ENCODE measurements around the gene MAP4K4. TPM values are rescaled to one million over a fixed set of nuclear protein-coding genes. Genes with fewer than 3 reads are reported as not detected.

The MAP4K4 gene
- total RNA-seq, 1 donor from 2014 or later = 427 TPM

GRCh38 chr2:101754618-101755017, 57.1 kb downstream of the MAP4K4 start:
- peaks cover 71% of the 10 kb centered on the region for H3K4me1 Mint-ChIP-seq (ENCODE audit: unreplicated experiment)
- DNase-seq (ENCODE audit: low spot score) = no peak
- no peaks in the 10 kb centered on the region for H3K9me3 Mint-ChIP-seq (ENCODE audit: unreplicated experiment)

GRCh38 chr2:101756266-101756665, 58.8 kb downstream of the MAP4K4 start:
- DNase-seq (ENCODE audit: low spot score) = no peak
- Mint-ChIP-seq H3K27ac (ENCODE audit: unreplicated experiment) (no peak overlapping the region), H3K4me3 (ENCODE audit: unreplicated experiment) (no peak overlapping the region), H3K36me3 (ENCODE audit: low read depth, unreplicated experiment) (peaks cover 12% of the 10 kb centered on the region), H3K4me1 (ENCODE audit: unreplicated experiment) (peaks cover 69% of the 10 kb centered on the region), H3K9me3 (ENCODE audit: unreplicated experiment) (no peaks in the 10 kb centered on the region), H3K27me3 (ENCODE audit: unreplicated experiment) (peaks cover 12% of the 10 kb centered on the region)
- no peak for TF ChIP-seq CTCF (IDR thresholded peaks at IDR 0.05; ENCODE audit: unreplicated experiment)

More at GRCh38 chr2:101754618-101755017, 57.1 kb downstream of the MAP4K4 start:
- no peak for TF ChIP-seq CTCF (IDR thresholded peaks at IDR 0.05; ENCODE audit: unreplicated experiment)
- no peak overlapping the region for H3K4me3 Mint-ChIP-seq (ENCODE audit: unreplicated experiment)
- H3K36me3 Mint-ChIP-seq (ENCODE audit: low read depth, unreplicated experiment) = peaks cover 10% of the 10 kb centered on the region
- H3K27ac Mint-ChIP-seq (ENCODE audit: unreplicated experiment) = no peak overlapping the region
- peaks cover 9% of the 10 kb centered on the region for H3K27me3 Mint-ChIP-seq (ENCODE audit: unreplicated experiment)

DNA sequence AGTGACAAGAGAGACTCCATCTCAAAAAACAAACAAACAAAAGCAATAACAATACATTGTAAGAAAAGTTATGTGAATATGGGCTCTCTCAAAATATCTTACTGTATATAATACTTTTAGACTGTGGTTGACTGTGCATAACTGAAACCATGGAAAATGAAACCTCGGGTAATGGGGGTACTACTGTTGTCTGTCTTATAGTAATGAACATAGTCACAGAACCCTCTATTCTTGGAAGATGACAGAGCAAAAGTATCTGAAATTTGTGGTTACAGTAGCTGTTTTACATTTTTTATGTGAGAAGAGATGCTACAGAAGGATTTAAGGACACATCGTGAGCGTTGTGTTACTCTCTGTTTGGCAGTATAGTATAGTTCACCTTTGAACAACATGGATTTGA, 60.5 kb downstream of the MAP4K4 start:
- no peak for TF ChIP-seq CTCF (IDR thresholded peaks at IDR 0.05; ENCODE audit: unreplicated experiment)
- Mint-ChIP-seq H3K36me3 (ENCODE audit: low read depth, unreplicated experiment) (peaks cover 13% of the 10 kb centered on the region), H3K27ac (ENCODE audit: unreplicated experiment) (peak overlapping the region; percentile 97), H3K9me3 (ENCODE audit: unreplicated experiment) (no peaks in the 10 kb centered on the region), H3K27me3 (ENCODE audit: unreplicated experiment) (peaks cover 19% of the 10 kb centered on the region), H3K4me1 (ENCODE audit: unreplicated experiment) (peaks cover 67% of the 10 kb centered on the region), H3K4me3 (ENCODE audit: unreplicated experiment) (peak overlapping the region; percentile 35)
- DNase-seq (ENCODE audit: low spot score) = no peak

GRCh38 chr2:101759162-101759561, 61.7 kb downstream of the MAP4K4 start:
- Mint-ChIP-seq H3K36me3 (ENCODE audit: low read depth, unreplicated experiment) (peaks cover 13% of the 10 kb centered on the region), H3K27me3 (ENCODE audit: unreplicated experiment) (peaks cover 24% of the 10 kb centered on the region), H3K27ac (ENCODE audit: unreplicated experiment) (peak overlapping the region; percentile 97), H3K4me3 (ENCODE audit: unreplicated experiment) (no peak overlapping the region), H3K4me1 (ENCODE audit: unreplicated experiment) (peaks cover 64% of the 10 kb centered on the region), H3K9me3 (ENCODE audit: unreplicated experiment) (no peaks in the 10 kb centered on the region)
- DNase-seq (ENCODE audit: low spot score) = peak; percentile 17
- TF ChIP-seq CTCF (IDR thresholded peaks at IDR 0.05; ENCODE audit: unreplicated experiment) = no peak

GRCh38 chr2:101762451-101763171, 65.1 kb downstream of the MAP4K4 start:
- peaks cover 24% of the 10 kb centered on the region for H3K27me3 Mint-ChIP-seq (ENCODE audit: unreplicated experiment)
- peak overlapping the region; percentile 57 for H3K27ac Mint-ChIP-seq (ENCODE audit: unreplicated experiment)
- DNase-seq (ENCODE audit: low spot score) = no peak
- H3K4me3 Mint-ChIP-seq (ENCODE audit: unreplicated experiment) = peak overlapping the region; percentile 59
- no peaks in the 10 kb centered on the region for H3K9me3 Mint-ChIP-seq (ENCODE audit: unreplicated experiment)
- peaks cover 65% of the 10 kb centered on the region for H3K4me1 Mint-ChIP-seq (ENCODE audit: unreplicated experiment)
- no peak for TF ChIP-seq CTCF (IDR thresholded peaks at IDR 0.05; ENCODE audit: unreplicated experiment)
- H3K36me3 Mint-ChIP-seq (ENCODE audit: low read depth, unreplicated experiment) = peaks cover 10% of the 10 kb centered on the region

Data from endothelial cell (in vitro differentiated cells).